ENCODE data around the gene KCNE5. TPM values are rescaled to one million over a fixed set of nuclear protein-coding genes. Genes with fewer than 3 reads are reported as not detected.
"Not testable (repeated sequence)": the region's sequence is repeated elsewhere in the genome, so short reads cannot be mapped to it uniquely, and the experiment has no call there.

The KCNE5 gene
- total and polyA plus RNA-seq, 2 experiments from 2014 or later, result 0.13 to 1.5 TPM

DNA sequence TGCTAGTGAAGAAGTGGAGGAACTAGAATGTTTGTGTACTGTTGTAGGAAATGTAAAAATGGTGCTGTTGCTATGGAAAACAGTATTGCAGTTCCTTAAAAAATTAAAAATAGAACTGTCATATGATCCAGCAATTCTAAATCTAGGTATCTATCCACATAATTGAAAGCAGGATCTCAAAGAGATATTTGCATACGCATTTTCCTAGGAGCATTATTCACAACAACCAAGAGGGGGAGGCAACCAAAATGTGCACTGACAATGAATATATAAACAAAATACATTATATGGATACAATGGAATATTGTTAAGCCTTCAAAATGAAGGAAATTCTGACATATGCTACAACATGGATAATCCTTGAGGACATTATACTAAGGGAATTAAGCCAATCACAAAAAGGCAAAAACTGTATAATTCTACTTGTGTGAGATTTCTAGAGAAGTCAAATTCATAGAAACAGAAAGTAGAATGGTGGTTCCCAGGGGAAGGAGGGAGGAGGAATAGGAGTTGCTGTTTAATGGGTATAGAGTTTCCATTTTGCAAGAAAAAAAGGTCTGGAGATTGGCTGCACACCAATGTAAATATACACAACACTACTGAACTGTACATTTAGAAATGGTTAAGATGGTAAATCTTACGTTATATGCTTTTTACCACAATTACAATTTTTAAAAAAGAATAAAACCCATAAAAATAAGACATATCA is 35.6 kb upstream of the KCNE5 start:
- no peak overlapping the region for H2AFZ ChIP-seq
- H3K79me2 ChIP-seq (ENCODE audit: insufficient read depth), result peaks cover 20% of the 10 kb centered on the region; the same call in 1 of the 2 replicates
- H3K9me3 ChIP-seq (ENCODE audit: low read depth), result no peaks in the 10 kb centered on the region
- no peaks in the 10 kb centered on the region for H3F3A ChIP-seq (ENCODE audit: insufficient read depth)
- in situ Hi-C loops (cut with MboI), result no loop called here
- H3K4me2 ChIP-seq (ENCODE audit: unreplicated experiment), result no peak overlapping the region
- no peak overlapping the region for H3K27ac ChIP-seq
- peaks cover 15% of the 10 kb centered on the region; the same call in 1 of the 2 replicates for H3K36me3 ChIP-seq (ENCODE audit: low read depth)
- 97 to 98% methylated on average over 2 of the region's 2 CpGs for WGBS, 2 experiments (ENCODE audit: low coverage in 1 of 2, low lambda C conversion rate in 2 of 2, missing lambda C conversion rate in 2 of 2)
- no peak overlapping the region for H3K9ac ChIP-seq
- TF ChIP-seq EZH2phosphoT487 (IDR thresholded peaks at IDR 0.05; ENCODE audit: insufficient read depth, low read depth) (no peak), EZH2 (IDR thresholded peaks at IDR 0.05; ENCODE audit: insufficient read depth, poor library complexity, severe bottlenecking) (no peak)
- H4K20me1 ChIP-seq (ENCODE audit: insufficient read depth), result no peaks in the 10 kb centered on the region
- H3K4me1 ChIP-seq (ENCODE audit: insufficient read depth), result no peaks in the 10 kb centered on the region
- H3K27me3 ChIP-seq (replicated peaks; ENCODE audit: insufficient read depth), result no peaks in the 10 kb centered on the region
- DNase-seq, result no peak
- H3K9me2 ChIP-seq (ENCODE audit: insufficient read depth), result no peaks in the 10 kb centered on the region
- H3K4me3 ChIP-seq, result no peak overlapping the region

DNA sequence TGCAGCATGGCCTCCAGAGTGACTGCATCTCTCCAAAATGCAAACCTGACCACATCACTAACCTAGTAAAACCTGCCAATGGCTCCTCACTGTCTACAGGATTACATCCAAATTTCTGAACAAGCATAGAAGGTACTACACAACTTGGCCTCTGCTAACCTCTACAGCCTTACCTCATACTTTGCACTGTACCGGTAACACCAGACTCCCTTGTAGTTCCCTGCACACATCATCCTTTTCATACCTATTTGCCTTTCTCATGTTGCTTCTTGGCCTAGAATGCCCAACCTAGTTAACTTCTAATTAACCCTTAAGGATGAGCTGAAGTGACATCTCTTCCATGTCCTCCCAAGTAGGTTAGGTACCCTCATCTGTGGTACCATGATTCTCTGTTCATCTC is 33.4 kb upstream of the KCNE5 start:
- Histone ChIP-seq H2AFZ (no peak overlapping the region), H4K20me1 (ENCODE audit: insufficient read depth) (no peaks in the 10 kb centered on the region), H3K79me2 (ENCODE audit: insufficient read depth) (peaks cover 20% of the 10 kb centered on the region; the same call in 1 of the 2 replicates), H3K4me3 (no peak overlapping the region), H3K9me2 (ENCODE audit: insufficient read depth) (no peaks in the 10 kb centered on the region), H3K9ac (no peak overlapping the region), H3K4me1 (ENCODE audit: insufficient read depth) (no peaks in the 10 kb centered on the region), H3K4me2 (ENCODE audit: unreplicated experiment) (no peak overlapping the region), H3K27me3 (replicated peaks; ENCODE audit: insufficient read depth) (no peaks in the 10 kb centered on the region), H3K9me3 (ENCODE audit: low read depth) (no peaks in the 10 kb centered on the region), H3K27ac (no peak overlapping the region), H3K36me3 (ENCODE audit: low read depth) (0 out of 2 replicates have a peak, but pooled peaks cover 5% of the 10 kb centered on the region), H3F3A (ENCODE audit: insufficient read depth) (no peaks in the 10 kb centered on the region)
- no peak for TF ChIP-seq EZH2phosphoT487 (IDR thresholded peaks at IDR 0.05; ENCODE audit: insufficient read depth, low read depth)
- no peak for TF ChIP-seq EZH2 (IDR thresholded peaks at IDR 0.05; ENCODE audit: insufficient read depth, poor library complexity, severe bottlenecking)
- no peak for DNase-seq
- in situ Hi-C loops (cut with MboI), result no loop called here
- WGBS, 2 experiments (ENCODE audit: low coverage in 1 of 2, low lambda C conversion rate in 2 of 2, missing lambda C conversion rate in 2 of 2), result 93 to 100% methylated on average over 1 of the region's 1 CpG

DNA sequence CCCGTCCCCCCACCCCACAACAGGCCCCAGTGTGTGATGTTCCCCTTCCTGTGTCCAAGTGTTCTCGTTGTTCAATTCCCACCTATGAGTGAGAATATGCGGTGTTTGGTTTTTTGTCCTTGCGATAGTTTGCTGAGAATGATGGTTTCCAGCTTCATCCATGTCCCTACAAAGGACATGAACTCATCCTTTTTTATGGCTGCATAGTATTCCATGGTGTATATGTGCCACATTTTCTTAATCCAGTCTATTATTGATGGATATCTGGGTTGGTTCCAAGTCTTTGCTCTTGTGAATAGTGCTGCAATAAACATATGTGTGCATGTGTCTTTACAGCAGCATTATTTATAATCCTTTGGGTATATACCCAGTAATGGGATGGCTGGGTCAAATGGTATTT is 32.4 kb upstream of the KCNE5 start:
- H3K36me3 ChIP-seq (ENCODE audit: low read depth); H3K4me2 ChIP-seq (ENCODE audit: unreplicated experiment); H3K27ac ChIP-seq; H3K9me2 ChIP-seq (ENCODE audit: insufficient read depth); H2AFZ ChIP-seq; H3K9ac ChIP-seq; H3K27me3 ChIP-seq (replicated peaks; ENCODE audit: insufficient read depth); H4K20me1 ChIP-seq (ENCODE audit: insufficient read depth); H3F3A ChIP-seq (ENCODE audit: insufficient read depth); H3K9me3 ChIP-seq (ENCODE audit: low read depth); H3K4me3 ChIP-seq; H3K4me1 ChIP-seq (ENCODE audit: insufficient read depth); in situ Hi-C loops (cut with MboI); DNase-seq: not testable (repeated sequence)
- 96% methylated on average over 4 of the region's 4 CpGs; no CpG with 5 or more reads in 1 of the 2 experiments for WGBS, 2 experiments (ENCODE audit: low coverage in 1 of 2, low lambda C conversion rate in 2 of 2, missing lambda C conversion rate in 2 of 2)
- peaks cover 23% of the 10 kb centered on the region for H3K79me2 ChIP-seq (ENCODE audit: insufficient read depth)

DNA sequence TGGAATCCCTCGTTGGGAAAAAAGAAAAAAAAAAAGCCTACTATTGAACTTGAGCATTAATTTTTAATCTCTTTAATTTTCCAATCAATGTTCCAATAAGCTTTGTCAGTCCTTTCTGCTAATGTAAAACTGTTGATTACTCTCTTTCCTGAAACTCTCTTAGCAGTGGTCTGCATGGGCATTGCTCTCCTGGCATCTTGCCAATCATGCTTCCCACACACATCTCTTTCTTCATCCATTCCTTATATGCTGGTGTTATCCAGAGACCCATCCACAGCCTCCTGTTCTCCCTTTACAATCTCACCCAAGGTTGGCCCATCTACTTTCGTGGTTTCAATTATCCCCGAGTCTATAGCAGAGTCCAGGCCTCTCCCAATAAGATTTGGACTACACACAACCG is 31.8 kb upstream of the KCNE5 start:
- Histone ChIP-seq H3K79me2 (ENCODE audit: insufficient read depth) (peaks cover 29% of the 10 kb centered on the region), H3K4me2 (ENCODE audit: unreplicated experiment) (no peak overlapping the region), H3K27me3 (replicated peaks; ENCODE audit: insufficient read depth) (no peaks in the 10 kb centered on the region), H2AFZ (no peak overlapping the region), H3K36me3 (ENCODE audit: low read depth) (0 out of 2 replicates have a peak, but pooled peaks cover 5% of the 10 kb centered on the region), H3K9me2 (ENCODE audit: insufficient read depth) (no peaks in the 10 kb centered on the region), H3K27ac (no peak overlapping the region), H3K9me3 (ENCODE audit: low read depth) (no peaks in the 10 kb centered on the region), H3K4me1 (ENCODE audit: insufficient read depth) (no peaks in the 10 kb centered on the region), H3K9ac (no peak overlapping the region), H3K4me3 (no peak overlapping the region), H3F3A (ENCODE audit: insufficient read depth) (no peaks in the 10 kb centered on the region), H4K20me1 (ENCODE audit: insufficient read depth) (no peaks in the 10 kb centered on the region)
- TF ChIP-seq EZH2 (IDR thresholded peaks at IDR 0.05; ENCODE audit: insufficient read depth, poor library complexity, severe bottlenecking), result no peak
- TF ChIP-seq EZH2phosphoT487 (IDR thresholded peaks at IDR 0.05; ENCODE audit: insufficient read depth, low read depth), result no peak
- DNase-seq, result no peak
- in situ Hi-C loops (cut with MboI), result no loop called here
- 97 to 100% methylated on average over 4 of the region's 4 CpGs for WGBS, 2 experiments (ENCODE audit: low coverage in 1 of 2, low lambda C conversion rate in 2 of 2, missing lambda C conversion rate in 2 of 2)
